ENCODE data around the gene SDK1. TPM values are rescaled to one million over a fixed set of nuclear protein-coding genes. Genes with fewer than 3 reads are reported as not detected.

The SDK1 gene
- total and polyA plus RNA-seq, 2 of the 8 experiments (the other 6 are each of a cell fraction or from before 2014, with no cell fraction given) = 3.3 to 7.2 TPM

DNA sequence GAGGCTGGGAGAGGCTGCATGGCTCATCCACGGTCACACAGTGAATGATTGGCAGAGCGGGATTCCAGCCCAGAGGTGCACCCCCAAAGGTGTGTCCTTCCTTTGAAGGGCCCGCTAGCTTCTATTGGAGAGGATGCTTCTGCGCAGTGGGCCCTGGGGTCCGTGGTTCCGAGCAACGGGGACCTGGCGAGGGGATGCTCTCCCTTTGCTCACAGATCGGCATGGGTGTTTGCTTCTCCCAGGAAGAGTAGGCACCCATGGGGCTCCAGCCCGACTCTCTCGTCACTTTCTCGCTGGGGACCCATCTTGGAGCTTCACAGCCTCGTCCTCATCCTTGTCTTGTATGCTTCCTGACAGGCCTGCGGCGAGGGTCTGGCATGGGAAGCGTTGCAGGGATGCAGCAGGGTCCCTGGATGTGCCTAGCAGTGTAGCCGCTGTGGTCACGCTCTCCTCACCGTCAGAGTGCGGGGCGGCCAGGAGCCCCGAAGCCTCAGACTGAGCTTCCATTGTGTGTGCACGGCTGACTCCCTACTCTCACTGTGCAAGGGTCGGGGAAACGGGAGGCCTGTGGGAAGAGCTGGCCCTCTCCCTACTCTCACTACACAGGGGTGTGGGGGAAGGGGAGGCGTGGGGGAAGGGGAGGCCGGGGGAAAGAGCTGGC lies 842.6 kb downstream of the SDK1 start (continued):
- TF ChIP-seq, protein P1, sequence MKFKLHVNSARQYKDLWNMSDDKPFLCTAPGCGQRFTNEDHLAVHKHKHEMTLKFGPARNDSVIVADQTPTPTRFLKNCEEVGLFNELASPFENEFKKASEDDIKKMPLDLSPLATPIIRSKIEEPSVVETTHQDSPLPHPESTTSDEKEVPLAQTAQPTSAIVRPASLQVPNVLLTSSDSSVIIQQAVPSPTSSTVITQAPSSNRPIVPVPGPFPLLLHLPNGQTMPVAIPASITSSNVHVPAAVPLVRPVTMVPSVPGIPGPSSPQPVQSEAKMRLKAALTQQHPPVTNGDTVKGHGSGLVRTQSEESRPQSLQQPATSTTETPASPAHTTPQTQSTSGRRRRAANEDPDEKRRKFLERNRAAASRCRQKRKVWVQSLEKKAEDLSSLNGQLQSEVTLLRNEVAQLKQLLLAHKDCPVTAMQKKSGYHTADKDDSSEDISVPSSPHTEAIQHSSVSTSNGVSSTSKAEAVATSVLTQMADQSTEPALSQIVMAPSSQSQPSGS (IDR thresholded peaks at IDR 0.05; ENCODE audit: low read length) = no peak
